ENCODE data around the gene CASP3. TPM values are rescaled to one million over a fixed set of nuclear protein-coding genes. Genes with fewer than 3 reads are reported as not detected.
"Not testable (repeated sequence)": the region's sequence is repeated elsewhere in the genome, so short reads cannot be mapped to it uniquely, and the experiment has no call there.

Gene CASP3
- total RNA-seq, 1 donor from 2014 or later, result 32.0 TPM

DNA sequence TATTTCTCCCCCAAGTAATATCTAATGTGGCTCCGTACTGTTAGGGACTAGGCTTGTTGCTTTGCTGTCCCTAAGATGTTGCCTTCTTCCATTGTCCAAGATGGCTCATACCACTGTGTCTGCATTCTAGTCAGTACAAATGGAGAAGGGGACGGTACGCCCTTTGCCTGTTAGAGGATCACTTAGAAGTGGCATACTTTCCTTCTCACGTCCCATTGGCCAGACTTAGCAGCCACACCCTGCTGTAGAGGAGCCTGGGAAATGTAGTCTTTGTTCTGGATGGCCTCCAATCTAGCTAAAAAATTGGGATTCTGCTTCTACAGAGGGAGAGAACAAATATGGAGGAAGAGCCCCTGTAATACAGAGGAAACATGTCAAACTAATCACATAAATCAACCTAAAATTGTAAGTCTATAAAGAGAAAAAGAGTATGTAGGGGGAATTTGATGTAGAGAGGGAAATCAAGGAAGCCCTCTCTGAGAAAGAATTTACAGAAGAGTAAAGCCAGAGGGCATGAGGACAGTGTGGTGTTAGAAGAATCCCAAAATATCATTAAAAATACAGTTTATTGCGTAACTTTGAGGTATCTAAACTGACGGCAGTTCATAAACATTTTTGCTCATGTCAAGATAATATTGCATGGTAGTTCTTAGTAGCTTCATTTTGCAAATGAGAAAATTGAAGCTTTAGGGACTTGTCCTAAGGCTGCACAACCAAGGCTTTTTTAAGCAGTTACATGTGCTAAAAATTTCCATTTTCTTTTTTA is 15.4 kb upstream of the CASP3 start:
- no peak for DNase-seq (ENCODE audit: low read depth in 2 of 2)

- no peak for DNase-seq (ENCODE audit: low read depth in 2 of 2)
Observed at GRCh38 chr4:184662236-184662635, 13.0 kb upstream of the CASP3 start.

GRCh38 chr4:184660978-184661377 is 11.7 kb upstream of the CASP3 start:
- DNase-seq (ENCODE audit: low read depth in 2 of 2), result no peak

DNA sequence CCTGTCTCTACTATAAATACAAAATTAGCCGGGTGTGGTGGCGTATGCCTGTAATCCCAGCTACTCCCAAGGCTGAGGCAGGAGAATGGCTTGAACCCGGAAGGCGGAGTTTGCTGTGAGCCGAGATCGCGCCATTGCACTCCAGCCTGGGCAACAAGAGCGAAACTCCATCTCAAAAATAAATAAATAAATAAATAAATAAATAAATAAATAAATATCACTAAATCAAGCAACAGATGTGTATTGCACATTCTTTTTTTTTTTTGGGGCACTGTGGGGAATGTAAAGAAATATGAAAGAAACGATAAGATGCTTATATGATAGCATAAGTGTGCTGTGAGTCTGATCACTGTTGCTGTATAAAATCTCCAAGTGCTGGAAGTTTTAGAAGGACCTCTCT is 8.6 kb upstream of the CASP3 start:
- DNase-seq (ENCODE audit: low read depth in 2 of 2), result not testable (repeated sequence)

- DNase-seq (ENCODE audit: low read depth in 2 of 2), result no peak
Observed at GRCh38 chr4:184657144-184657543, 7.9 kb upstream of the CASP3 start.

GRCh38 chr4:184655889-184656869 is 6.9 kb upstream of the CASP3 start:
- no peak for DNase-seq (ENCODE audit: low read depth in 2 of 2)

GRCh38 chr4:184653650-184654049 is 4.4 kb upstream of the CASP3 start:
- DNase-seq (ENCODE audit: low read depth in 2 of 2), result no peak

GRCh38 chr4:184652681-184653080 is 3.4 kb upstream of the CASP3 start:
- not testable (repeated sequence) for DNase-seq (ENCODE audit: low read depth in 2 of 2)

- DNase-seq (ENCODE audit: low read depth in 2 of 2), result no peak
Observed at GRCh38 chr4:184651899-184652298, 2.7 kb upstream of the CASP3 start.

GRCh38 chr4:184649971-184650855 is 966 bp upstream of the CASP3 start:
- peak in 1 of 2 donors; percentile 56 for DNase-seq (ENCODE audit: low read depth in 2 of 2)

DNA sequence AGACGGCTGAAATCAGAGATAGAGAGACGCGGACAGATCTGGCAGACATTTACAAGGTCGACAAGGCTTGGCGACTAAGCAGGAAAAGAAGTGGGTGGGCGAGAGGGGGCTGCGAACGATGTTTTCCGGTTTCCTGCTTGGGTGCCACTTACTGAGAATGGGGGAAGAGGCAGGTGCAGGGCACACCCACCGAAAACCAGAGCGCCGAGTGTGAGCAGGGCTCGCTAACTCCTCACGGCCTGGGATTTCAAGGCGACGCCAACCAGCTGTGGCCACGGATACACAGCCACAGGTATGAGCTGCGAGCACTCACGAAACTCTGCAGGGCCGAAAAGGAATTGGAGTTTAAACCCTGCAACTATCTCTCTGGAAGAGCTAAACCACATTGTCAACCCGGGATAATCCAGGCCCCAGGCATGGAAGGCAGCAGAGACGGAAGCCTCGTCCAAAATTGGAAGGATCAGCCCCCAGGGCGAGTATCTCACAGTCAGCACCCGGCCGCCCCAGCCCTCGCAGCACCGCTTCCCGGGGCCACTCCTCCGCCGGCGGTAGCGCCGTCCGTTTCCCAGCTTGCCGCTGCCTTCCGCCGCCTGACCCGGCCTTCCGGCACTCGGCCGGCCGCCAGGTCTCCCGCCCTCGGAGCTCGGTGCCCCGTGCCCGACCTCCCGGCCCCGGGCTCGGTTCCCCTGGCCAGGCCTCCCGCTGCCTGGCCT is 778 bp downstream of the CASP3 start:
- DNase-seq (ENCODE audit: low read depth in 2 of 2), result peak; percentile 34 to 68

GRCh38 chr4:184648054-184648312 is 1.3 kb downstream of the CASP3 start:
- no peak for DNase-seq (ENCODE audit: low read depth in 2 of 2)

DNA sequence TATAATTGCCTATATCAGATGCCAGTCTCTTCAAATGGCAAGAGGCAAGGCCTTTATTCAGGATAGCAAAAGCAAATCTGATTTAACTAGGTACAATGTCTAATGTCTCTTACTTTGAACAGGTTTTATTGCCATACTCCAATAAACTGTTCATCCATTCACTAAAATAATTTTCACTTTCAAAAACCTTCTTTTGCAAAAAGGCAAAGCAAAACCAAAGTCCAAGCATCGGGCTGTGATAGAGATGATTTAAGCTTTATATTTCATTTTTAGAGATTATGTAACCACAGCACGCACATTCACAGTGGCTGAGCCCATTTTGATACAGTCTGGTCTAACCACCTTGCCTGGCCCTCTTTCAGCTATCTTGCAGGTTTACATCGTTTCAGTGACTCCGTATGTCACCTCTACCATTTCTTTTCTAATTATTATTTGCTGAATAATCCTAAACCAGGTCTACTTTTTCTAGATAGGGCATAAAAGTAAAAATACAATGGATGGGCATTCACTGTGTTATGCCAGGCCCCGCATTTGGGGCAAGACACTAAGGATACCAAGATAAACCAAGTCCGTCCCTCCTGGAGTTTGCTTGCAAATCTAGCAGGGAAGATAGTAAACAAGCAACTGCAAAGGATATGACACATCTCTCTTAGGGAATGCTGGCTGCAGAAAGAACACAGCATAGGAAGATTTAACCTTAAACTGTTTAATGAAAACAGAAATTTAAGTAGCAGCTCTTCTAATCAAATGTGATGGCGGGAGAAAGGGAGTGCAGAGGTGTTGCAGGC is 1.8 kb downstream of the CASP3 start:
- peak in 1 of 2 donors; percentile 47 for DNase-seq (ENCODE audit: low read depth in 2 of 2)

DNA sequence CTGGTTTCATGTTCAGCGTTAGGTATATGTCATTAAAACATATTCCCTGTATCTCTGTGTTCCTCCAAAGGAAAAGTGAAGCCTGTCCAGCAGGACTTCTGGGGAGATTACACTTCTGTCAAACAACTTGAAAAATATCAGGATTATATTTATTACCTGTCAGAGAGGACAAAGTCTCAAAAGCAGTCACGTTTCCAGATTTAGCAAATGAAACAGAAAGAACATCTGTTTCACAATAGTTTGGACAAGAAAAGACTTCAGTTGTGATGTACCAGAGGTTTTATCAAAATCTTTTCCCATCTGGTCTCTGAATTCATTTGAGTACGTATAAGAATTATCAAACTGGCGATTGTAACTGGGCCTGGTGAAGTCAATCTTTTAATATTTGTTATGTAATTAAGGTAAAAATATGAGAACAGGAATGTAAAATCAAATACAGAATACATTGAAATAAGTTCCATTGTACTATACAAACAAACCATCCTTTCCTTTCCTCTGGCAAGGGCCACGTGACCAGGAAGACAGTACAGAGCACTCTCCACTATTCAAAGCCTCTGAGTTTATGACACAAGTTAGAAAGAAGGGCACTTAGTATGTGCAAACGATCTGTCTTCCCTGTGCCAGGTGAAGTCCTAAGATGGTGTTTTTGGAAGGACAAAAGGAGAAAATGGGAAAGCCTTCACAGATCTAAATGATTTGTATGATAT is 3.2 kb downstream of the CASP3 start:
- peak in 1 of 2 donors; percentile 42 for DNase-seq (ENCODE audit: low read depth in 2 of 2)

- peak in 1 of 2 donors; percentile 36 for DNase-seq (ENCODE audit: low read depth in 2 of 2)
Observed at GRCh38 chr4:184644553-184645307, 4.5 kb downstream of the CASP3 start.

DNA sequence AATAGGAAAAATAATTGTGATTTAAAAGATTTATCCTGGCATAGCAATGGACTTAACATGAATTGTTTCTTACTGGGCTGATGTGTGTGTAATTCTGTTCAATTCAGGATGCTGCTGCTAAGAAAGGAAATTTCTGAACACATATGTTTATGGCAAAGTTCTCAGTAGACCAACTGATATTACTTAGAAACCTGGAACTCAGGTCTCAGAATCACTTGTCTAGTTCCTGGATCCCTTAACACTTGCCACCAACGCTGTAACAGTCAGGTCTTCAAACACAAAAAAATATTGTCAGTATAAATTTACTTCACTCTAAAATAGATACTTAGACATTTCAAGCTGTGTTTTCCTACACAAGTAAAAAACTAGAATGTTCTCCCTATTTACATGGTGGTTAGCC is 5.5 kb downstream of the CASP3 start:
- no peak for DNase-seq (ENCODE audit: low read depth in 2 of 2)

DNA sequence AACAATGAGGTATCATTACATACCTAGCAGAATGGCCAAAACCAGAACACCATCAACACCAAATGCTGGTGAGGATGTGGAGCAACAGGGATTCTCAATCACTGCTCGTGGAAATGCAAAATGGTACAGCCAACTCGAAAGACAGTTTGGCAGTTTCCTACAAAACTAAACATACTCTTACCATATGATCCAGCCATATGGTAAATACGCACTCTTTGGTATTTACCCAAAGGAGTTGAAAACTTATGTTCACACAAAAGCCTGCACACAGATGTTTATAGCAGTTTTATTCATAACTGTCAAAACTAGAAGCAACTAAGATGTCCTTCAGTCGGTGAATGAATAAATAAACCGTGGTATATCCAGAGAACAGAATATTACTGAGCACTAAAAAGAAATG is 7.8 kb downstream of the CASP3 start:
- DNase-seq (ENCODE audit: low read depth in 2 of 2), result no peak

GRCh38 chr4:184641022-184641421 is 8.2 kb downstream of the CASP3 start:
- no peak for DNase-seq (ENCODE audit: low read depth in 2 of 2)

GRCh38 chr4:184636897-184637296 is 12.3 kb downstream of the CASP3 start:
- no peak for DNase-seq (ENCODE audit: low read depth in 2 of 2)
